ENCODE data around the gene ROBO1.

- TF ChIP-seq POLR2A (IDR thresholded peaks at IDR 0.05; ENCODE audit: low read depth, low read length) = no peak
- TF ChIP-seq TAF1 (IDR thresholded peaks at IDR 0.05; ENCODE audit: borderline replicate concordance, low read depth, low read length) = no peak
- no peak for TF ChIP-seq POLR2AphosphoS5 (IDR thresholded peaks at IDR 0.05; ENCODE audit: low read depth, low read length)
Observed at GRCh38 chr3:79178471-79179180, 589.2 kb downstream of the ROBO1 start.

Data from GM12892 (cell line).